ENCODE measurements around the gene RMND5A.

Gene RMND5A

GRCh38 chr2:86772611-86773010 lies 52.5 kb downstream of the RMND5A start:
- FAIRE-seq = no peak
- DNase-seq (ENCODE audit: insufficient read length, low spot score) = no peak
- no peak for TF ChIP-seq POLR2A (IDR thresholded peaks at IDR 0.05; ENCODE audit: low read depth, low read length)

- no peak for TF ChIP-seq POLR2A (IDR thresholded peaks at IDR 0.05; ENCODE audit: low read depth, low read length)
- DNase-seq (ENCODE audit: insufficient read length, low spot score) (no peak), FAIRE-seq (no peak)
Measured at GRCh38 chr2:86774862-86775261, 54.8 kb downstream of the RMND5A start.

GRCh38 chr2:86775338-86775737 lies 55.2 kb downstream of the RMND5A start:
- no peak for TF ChIP-seq POLR2A (IDR thresholded peaks at IDR 0.05; ENCODE audit: low read depth, low read length)
- FAIRE-seq (no peak), DNase-seq (ENCODE audit: insufficient read length, low spot score) (no peak)

- no peak for TF ChIP-seq POLR2A (IDR thresholded peaks at IDR 0.05; ENCODE audit: low read depth, low read length)
- FAIRE-seq (no peak), DNase-seq (ENCODE audit: insufficient read length, low spot score) (no peak)
Measured at GRCh38 chr2:86776532-86776931, 56.4 kb downstream of the RMND5A start.

- TF ChIP-seq POLR2A (IDR thresholded peaks at IDR 0.05; ENCODE audit: low read depth, low read length) = no peak
- DNase-seq (ENCODE audit: insufficient read length, low spot score) (no peak), FAIRE-seq (no peak)
Measured at GRCh38 chr2:86778957-86779356, 58.9 kb downstream of the RMND5A start.

GRCh38 chr2:86779971-86780370 lies 59.9 kb downstream of the RMND5A start:
- DNase-seq (ENCODE audit: insufficient read length, low spot score) = no peak
- no peak for FAIRE-seq
- no peak for TF ChIP-seq POLR2A (IDR thresholded peaks at IDR 0.05; ENCODE audit: low read depth, low read length)

- DNase-seq (ENCODE audit: insufficient read length, low spot score) = no peak
- no peak for TF ChIP-seq POLR2A (IDR thresholded peaks at IDR 0.05; ENCODE audit: low read depth, low read length)
- no peak for FAIRE-seq
Measured at GRCh38 chr2:86781363-86781762, 61.3 kb downstream of the RMND5A start.

- TF ChIP-seq POLR2A (IDR thresholded peaks at IDR 0.05; ENCODE audit: low read depth, low read length) = no peak
- DNase-seq (ENCODE audit: insufficient read length, low spot score) (no peak), FAIRE-seq (no peak)
Measured at GRCh38 chr2:86782748-86783147, 62.7 kb downstream of the RMND5A start.

GRCh38 chr2:86783615-86784339 lies 63.7 kb downstream of the RMND5A start:
- no peak for TF ChIP-seq POLR2A (IDR thresholded peaks at IDR 0.05; ENCODE audit: low read depth, low read length)
- FAIRE-seq (no peak), DNase-seq (ENCODE audit: insufficient read length, low spot score) (no peak)

- FAIRE-seq (no peak), DNase-seq (ENCODE audit: insufficient read length, low spot score) (no peak)
- no peak for TF ChIP-seq POLR2A (IDR thresholded peaks at IDR 0.05; ENCODE audit: low read depth, low read length)
Measured at GRCh38 chr2:86785456-86785855, 65.4 kb downstream of the RMND5A start.

GRCh38 chr2:86786001-86786536 lies 66.0 kb downstream of the RMND5A start:
- FAIRE-seq (no peak), DNase-seq (ENCODE audit: insufficient read length, low spot score) (no peak)
- no peak for TF ChIP-seq POLR2A (IDR thresholded peaks at IDR 0.05; ENCODE audit: low read depth, low read length)

GRCh38 chr2:86787736-86788135 lies 67.6 kb downstream of the RMND5A start:
- FAIRE-seq (no peak), DNase-seq (ENCODE audit: insufficient read length, low spot score) (no peak)
- no peak for TF ChIP-seq POLR2A (IDR thresholded peaks at IDR 0.05; ENCODE audit: low read depth, low read length)

- DNase-seq (ENCODE audit: insufficient read length, low spot score) (no peak), FAIRE-seq (no peak)
- no peak for TF ChIP-seq POLR2A (IDR thresholded peaks at IDR 0.05; ENCODE audit: low read depth, low read length)
Measured at GRCh38 chr2:86788165-86788564, 68.1 kb downstream of the RMND5A start.

- no peak for TF ChIP-seq POLR2A (IDR thresholded peaks at IDR 0.05; ENCODE audit: low read depth, low read length)
- DNase-seq (ENCODE audit: insufficient read length, low spot score) = no peak
- no peak for FAIRE-seq
Measured at GRCh38 chr2:86788881-86789686, 69.0 kb downstream of the RMND5A start.
